CD4-positive, alpha-beta T cell treated with Interleukin-2 at 100 ng/mL for 4 hours (primary cell): ENCODE data around the gene DNPEP.

Experiments used
- DNase-seq: peaks from one replicate; pipeline ENCODE4 v3.0.0-alpha.2; 2020; ENCODE audit warnings: low spot score

The DNPEP gene

GRCh38 chr2:219358170-219359075, 29.3 kb downstream of the DNPEP start:
- no peak for DNase-seq

DNA sequence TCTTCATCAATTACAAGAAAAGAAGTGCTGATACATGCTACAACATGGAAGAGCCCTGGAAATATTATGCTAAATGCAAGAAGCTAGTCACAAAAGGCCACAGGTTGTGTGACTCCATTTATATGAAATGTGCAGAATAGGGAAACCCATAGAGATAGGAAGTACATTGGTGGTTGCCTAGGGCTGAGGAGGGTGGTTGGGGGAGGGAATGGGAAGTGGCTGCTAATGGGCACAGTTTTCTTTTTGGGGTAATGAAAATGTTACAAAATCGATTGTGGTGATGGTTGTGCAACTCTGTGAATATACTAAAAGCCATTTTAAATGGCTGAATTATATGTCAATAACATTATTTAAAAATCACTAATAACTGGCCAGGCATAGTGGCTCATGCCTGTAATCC, 30.9 kb downstream of the DNPEP start:
- DNase-seq: no peak

DNA sequence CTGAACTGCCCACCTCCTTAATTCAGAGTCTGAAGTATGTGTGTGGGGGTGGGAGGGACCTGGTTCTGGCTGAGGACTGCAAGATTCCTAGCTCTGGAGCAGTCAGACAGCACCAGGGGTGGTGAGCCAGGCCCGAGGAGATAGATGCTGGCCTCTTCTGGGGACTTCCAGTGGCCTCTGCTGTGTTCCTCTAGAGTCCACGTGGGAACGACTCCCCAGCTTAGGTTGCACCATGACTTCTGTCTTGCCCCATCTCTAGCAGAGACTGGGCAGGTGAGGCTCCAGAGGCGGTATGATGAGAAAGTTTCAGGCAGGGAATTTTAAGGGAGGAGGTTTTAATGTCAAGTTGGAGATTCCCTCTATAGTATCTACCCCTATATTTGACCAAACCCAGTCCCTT, 33.1 kb downstream of the DNPEP start:
- no peak for DNase-seq

DNA sequence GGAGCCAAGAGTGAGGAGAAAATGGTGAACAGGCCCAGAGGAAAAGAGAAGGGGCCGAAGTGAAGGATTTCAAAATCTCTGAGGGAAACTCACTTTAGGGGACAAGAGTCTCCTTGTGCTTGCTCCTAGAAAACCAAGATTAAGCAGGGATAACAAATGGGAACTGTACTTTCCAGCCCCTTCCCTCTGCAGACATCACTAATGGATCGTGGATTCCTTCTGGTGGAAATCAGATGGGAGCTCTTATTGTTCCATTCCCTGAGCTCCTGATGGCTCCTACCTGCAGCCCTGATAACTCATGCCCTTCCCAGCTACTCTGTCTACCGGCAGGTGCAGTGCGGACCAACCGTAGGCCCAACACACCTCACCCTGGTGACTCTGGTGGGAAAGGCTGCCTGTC, 34.6 kb downstream of the DNPEP start:
- DNase-seq: no peak

GRCh38 chr2:219352448-219353023, 35.2 kb downstream of the DNPEP start:
- peak; percentile 58 for DNase-seq

DNA sequence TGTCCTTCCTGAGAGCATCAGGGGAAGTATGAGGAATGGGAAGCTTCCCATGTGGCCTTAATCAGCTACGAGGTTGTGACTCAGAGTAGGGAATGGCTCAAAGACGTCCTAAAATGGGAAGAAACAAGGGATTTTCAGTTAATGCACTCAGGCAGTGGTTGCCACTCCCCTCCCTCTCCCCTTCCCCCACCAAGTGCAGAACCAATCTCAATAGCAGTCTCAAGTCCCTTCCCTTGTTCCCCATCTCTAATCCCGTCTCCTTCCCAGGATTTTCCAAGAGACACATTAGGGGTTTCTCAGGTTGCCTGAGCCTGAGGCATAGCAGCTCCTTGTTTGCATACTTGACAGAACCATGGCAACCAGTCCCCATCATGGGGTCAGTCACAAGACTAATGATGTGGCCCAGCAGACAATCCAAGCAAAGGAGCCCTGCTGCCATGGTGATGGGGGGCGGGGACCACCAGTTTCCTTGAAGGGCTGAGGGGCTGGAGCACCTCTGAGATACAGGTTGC, 36.9 kb downstream of the DNPEP start:
- no peak for DNase-seq

DNA sequence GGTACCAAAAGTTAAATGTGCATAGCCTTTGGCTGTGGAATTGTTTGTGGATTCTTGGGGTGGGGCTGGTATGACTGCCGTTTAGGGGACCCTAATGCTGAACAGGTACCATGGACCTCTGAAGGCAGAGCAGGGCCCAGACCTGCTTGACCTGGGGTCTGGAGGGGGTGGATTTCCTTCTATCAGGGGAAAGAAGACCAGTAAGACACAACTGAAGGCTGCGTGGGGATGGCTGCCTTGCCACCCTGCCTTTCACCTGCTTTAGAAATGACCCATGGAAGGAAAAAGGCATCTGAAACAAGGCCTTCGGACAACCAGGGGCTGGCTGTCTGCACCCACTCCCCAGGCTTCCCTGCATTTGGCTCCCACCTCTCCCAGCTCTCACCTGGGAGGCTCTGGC, 37.5 kb downstream of the DNPEP start:
- no peak for DNase-seq

GRCh38 chr2:219344751-219345430, 42.8 kb downstream of the DNPEP start:
- DNase-seq: no peak

DNA sequence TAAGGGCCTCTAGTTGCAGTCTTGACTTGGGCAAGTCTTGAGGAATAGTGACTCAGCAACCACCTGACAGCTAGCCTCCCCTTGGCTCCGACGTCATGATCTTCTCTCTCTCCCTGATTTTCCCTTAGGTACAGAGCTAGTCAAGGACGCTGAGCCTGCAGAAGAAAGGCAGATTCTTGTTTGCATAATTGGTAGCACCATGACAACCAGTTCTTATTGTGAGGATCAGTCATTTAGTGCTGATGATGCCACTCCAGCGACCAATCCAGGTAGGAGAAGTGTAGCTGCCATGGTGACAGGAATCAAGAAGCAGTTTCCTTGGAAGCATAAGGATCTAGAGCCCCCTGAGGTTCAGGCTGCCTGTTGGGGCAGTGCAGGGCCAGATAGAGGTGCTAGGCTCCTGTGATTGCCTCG, 52.3 kb downstream of the DNPEP start:
- no peak for DNase-seq

DNA sequence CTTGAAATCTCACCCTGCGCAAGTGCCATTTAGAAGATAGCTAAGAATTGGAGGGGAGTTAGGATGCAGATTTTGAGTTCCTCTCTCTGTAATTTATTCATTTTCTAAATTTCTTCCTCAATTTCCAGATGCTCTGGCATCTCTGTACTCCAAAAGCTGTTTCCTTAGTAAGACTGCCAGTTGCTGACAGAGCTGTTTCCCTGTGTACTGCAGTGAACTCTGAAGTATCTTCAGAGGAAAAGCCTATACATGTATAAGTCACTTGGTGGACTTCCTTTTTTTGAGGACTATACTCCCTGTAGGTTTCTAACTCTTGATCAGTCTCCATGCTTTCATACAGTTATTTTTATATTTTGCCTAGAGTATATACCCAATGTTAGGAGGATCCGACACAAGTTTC, 53.6 kb downstream of the DNPEP start:
- no peak for DNase-seq

DNA sequence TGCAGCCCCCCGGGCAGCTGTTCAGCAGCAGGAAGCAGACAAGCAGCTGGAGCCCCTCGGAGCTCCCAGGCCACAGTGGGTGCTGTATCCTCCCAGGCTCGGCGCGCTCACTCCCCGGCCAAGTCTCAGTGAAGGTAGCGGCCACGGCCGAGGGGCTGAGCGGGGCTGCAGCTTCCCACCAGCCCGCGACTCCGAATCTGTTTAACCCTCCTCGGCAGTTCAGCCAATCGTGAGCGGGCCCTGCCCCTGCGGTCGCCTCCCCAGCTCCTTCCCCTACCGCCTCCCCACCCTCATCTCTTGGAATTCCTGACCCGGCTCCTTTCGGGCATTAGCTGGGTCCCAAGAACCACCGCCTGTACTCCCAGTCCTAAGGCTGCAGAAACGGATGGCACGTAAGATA, 55.2 kb downstream of the DNPEP start, which contains the start of gene RESP18:
RESP18 (minus strand) TSS at position 203 of the 400 bp plus-strand sequence.
- no peak for DNase-seq

GRCh38 chr2:219331560-219332213, 56.0 kb downstream of the DNPEP start:
- DNase-seq: no peak

DNA sequence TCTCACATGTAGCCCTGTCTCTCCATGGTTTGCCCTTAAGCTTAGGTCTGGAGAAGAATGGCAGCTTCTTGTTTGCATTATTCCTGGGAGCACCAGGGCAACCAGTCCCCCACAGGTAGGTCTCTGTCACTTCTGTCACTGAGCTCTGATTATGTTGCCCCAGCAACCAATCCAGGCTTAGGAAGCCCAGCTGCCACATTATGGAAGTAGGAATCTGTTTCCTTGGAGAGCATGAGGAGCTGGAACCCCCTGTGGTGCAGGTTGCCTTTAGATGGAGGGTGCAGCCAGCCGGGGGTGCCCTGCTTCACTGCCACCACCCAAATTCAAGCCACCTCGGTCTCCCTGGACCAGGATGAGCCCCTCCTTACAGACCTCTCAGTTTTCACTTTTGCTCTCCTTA, 60.0 kb downstream of the DNPEP start:
- DNase-seq: no peak

DNA sequence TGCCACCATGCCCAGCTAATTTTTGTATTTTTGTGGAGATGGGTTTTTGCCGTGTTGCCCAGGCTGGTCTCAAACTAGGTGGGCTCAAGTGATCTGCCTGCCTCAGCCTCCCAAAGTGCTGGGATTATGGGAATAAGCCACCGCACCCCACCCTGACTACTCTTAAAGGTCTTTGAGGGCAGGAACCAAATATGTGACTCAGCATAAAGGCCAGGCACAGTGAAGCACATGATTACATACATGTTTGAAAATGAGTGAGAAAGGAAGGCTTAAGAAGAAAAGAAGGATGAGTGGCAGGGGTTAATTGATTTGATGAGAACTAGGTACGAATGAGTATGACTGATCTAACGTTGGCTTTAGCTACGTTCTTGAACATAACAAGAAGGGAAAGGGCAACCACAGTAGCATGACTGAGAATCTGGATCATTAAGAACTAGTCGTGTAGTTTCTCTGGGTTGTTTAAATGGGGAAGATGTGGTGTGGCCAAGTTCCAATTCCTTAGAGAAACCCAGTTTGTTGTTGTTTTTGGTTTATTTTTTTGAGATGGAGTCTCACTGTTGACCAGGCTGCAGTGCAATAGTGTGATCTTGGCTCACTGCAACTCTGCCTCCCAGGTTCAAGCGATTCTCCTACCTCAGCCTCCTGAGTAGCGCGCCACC, 61.9 kb downstream of the DNPEP start:
- no peak for DNase-seq

- DNase-seq: no peak
Measured at GRCh38 chr2:219325136-219325535, 62.6 kb downstream of the DNPEP start.

DNA sequence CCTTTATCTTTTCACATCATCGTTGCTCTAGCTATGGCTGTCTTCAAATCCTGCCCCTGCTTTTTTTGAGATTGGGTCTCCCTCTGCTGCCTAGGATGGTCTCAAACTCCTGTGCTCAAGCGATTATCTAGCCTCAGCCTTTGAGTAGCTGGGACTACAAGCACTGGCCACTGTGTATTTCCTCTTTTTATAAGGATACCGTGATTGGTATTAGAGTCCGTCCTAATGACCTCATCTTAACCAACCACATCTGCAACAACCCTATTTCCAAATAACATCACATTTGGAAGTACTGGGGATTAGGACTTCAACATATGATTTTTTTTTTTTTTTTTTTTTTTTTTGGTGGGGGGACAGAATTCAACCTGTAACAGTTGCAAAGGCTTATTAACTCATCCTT, 64.3 kb downstream of the DNPEP start:
- DNase-seq: no peak
